NCI-H524 treated with DMSO at 0.1 percent for 48 hours (cell line): Measurements from ENCODE around the gene ST6GALNAC2.
"Not testable (repeated sequence)": the region's sequence is repeated elsewhere in the genome, so short reads cannot be mapped to it uniquely, and the experiment has no call there.

Source experiments
- DNase-seq: peaks from one replicate; lab custom pipeline; 2025; lab: John Stamatoyannopoulos, UW

ST6GALNAC2 gene

DNA sequence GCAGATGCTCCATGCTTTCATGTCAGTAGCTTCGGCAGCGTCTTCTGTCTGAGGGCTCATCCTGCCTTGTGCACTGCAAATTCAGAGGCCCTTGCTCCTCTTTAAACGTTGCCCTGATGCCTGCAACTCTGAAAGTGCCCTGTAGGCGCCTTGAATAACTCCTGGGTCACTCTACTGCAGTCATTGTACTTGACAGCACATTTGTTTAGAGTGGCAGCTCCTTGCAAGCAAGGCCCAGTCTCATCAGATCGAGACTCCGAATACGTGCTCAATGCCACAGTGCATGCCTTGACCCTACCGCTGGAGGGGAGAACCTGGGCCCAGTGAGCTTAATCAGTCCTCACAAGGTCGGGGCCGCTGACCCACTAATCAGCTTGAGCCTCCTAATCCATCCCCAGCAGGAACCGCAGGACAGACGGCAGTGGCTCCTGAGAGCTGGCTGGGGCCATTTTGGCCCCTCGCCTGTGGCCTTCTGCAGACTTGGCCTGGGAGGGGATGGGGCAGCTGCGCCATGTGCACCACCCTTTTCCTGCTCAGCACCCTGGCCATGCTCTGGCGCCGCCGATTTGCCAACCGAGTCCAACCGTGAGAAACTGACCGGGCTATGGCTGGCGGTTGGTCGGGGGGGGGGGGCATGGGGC, 45.9 kb downstream of the ST6GALNAC2 start, which contains the start of gene PRCD:
TSS of gene PRCD (plus strand) at position 414 of the 641 bp plus-strand sequence. CDS start at position 512, 98 bp downstream.
- DNase-seq: no peak

DNA sequence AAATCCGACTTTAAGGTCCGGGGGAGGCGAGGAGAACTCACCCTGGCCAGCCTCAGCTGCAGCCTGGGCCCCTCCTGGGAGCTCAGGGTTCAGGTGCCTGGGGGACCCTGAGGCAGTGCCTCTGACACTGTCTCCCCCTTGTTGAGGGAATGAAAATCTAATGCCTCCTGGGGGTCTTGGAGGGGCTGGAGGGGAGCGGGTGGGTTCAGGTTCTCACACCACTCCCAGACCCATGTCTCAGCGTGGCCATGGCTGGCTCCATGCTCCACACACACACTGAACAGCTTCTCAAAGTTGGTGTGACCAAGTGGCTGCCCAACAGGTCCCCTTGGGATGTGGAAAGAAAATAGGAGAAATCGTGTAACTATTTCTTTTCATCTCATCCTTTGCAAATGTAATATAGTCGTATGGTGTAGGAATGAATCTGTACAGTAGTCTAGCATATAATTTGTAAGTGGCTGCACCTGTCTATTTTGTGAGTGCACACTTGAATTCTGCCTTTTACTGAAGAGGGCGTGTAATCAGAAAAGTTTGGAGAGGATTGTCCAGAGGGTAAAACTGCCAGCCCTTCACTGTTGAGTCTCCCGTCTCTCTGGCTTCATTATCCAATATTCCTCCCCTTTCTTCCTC, 46.6 kb downstream of the ST6GALNAC2 start:
- no peak for DNase-seq

GRCh38 chr17:76538281-76538931, 47.3 kb downstream of the ST6GALNAC2 start:
- no peak for DNase-seq

- DNase-seq: no peak
Observed at GRCh38 chr17:76537578-76538280, 47.9 kb downstream of the ST6GALNAC2 start, which contains the start of gene CYGB. CYGB (minus strand) TSS chr17:76537709; CDS start chr17:76537542, 167 bp downstream.

DNA sequence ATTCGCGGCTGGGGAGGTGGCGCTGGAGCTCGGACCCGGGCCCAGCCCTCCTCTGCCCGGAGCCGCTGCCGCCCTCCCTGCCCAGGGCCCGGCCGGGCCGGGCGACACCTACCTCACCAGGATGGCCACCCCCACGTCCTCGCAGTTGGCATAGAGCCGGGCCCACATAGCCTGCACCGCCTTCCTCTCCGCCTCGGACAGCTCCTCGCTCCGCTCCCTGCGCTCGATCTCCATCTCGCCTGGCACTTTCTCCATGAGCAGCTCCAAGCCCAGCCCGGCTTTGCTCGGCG, 48.4 kb downstream of the ST6GALNAC2 start:
- DNase-seq: no peak

DNA sequence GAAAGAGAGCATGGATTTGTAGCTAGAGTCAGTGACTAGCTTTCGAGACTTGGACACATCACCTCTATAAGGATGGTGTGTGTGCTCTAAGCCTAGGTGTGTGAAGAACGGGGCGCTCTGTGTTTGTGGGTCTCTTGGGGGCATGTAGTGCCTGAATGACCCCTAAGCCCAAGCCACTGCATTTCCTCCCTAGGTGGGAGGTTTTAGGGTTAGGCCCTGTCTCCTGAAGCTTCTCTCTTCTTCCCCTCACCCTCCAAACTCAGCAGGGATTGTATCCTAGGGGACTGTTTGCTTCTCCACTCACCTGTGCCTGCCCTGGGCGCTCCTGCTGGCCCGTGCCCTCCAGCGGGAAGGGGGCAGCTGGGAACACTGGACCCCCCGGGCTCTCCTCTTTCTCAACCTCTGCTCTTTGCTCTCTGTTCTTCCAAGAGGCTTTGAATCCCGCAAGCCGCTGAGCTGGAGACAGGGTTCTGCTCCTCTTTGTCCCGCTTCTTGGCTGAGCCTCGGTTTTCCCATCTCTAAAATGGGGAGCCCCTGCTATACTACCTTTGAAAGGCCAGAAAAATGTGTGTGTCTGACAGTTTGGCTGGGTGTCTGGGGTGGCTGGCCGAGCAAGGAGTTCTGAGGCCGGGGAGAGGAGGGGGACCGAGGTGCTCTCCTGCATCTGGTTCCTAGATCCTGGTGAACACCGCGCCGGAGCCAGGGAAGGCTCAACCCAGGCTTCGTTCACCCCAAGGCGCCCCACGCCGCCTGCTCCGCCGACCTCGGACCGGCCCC, 49.0 kb downstream of the ST6GALNAC2 start:
- no peak for DNase-seq

DNA sequence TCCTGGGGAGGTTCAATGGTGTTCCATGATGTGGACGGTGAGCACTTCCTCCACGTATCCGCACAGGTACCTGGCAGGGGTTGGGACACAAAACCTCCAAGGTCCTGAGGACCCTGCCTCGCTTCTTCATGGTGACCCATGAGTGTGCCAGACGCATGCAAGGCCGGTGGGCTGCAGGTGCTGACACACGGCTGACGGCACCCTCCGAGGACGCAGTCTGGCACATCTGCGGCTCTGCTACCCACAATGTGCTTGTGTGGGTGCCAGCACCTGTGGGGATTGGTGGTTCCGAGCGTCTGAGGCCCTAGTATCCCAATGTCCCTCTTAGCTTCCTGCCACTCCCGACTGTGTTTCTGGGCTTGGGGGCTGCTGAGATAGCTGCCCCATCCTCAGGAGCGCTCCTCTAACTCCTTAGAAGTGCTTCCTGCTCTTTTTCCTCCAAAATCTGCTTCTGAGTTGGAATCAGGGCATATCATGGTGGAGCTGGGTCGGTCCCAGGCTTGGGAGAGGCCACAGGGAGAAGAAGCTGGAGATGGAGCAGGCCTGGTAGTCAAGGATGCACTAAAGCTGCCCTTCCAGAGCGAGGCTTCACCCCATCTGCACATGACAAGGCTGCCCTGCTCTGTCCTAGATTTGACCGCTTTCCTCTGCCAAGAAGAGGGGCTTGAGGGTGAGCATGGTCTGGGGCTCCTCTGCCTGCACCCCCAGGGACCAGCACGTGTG, 49.7 kb downstream of the ST6GALNAC2 start:
- DNase-seq: no peak

- DNase-seq: no peak
Observed at GRCh38 chr17:76534831-76535732, 50.6 kb downstream of the ST6GALNAC2 start.

GRCh38 chr17:76533640-76534359, 51.9 kb downstream of the ST6GALNAC2 start:
- DNase-seq: not testable (repeated sequence)

- no peak for DNase-seq
Observed at GRCh38 chr17:76532072-76532651, 53.5 kb downstream of the ST6GALNAC2 start.

- no peak for DNase-seq
Observed at GRCh38 chr17:76531486-76532038, 54.1 kb downstream of the ST6GALNAC2 start.

DNA sequence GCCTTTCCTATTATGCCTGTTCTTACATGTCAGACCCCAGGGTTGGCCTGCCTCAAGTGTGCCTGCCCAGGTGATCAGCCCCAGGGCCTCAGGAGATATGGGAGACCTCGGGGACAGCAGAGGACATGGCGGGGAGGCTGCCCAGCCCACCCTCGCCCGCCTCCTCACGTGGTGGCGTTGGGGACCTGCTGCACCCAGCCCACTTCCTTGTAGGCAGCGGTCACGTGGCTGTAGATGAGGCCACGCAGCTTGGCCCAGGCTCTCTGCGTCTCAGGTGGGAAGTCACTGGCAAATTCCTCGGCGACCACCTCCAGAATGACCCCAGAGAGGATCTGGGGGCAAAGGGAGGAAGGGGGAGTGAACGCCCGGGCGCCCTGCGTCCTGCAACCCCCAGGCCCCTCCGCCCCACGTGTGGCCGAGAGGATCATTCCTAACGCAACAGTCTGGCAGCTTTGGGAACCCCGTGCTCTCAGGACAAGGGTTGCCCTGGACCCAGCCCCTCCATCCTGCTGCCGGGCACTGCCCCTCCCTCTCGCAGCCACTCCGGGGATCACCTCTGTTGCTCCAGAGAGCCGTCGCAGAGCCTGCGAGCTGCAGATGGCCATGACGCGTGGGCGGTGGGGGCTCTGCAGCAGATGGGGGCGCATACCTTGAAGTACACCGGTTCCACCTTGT, 54.7 kb downstream of the ST6GALNAC2 start:
- DNase-seq: no peak

- DNase-seq: no peak
Observed at GRCh38 chr17:76530095-76530723, 55.5 kb downstream of the ST6GALNAC2 start.

DNA sequence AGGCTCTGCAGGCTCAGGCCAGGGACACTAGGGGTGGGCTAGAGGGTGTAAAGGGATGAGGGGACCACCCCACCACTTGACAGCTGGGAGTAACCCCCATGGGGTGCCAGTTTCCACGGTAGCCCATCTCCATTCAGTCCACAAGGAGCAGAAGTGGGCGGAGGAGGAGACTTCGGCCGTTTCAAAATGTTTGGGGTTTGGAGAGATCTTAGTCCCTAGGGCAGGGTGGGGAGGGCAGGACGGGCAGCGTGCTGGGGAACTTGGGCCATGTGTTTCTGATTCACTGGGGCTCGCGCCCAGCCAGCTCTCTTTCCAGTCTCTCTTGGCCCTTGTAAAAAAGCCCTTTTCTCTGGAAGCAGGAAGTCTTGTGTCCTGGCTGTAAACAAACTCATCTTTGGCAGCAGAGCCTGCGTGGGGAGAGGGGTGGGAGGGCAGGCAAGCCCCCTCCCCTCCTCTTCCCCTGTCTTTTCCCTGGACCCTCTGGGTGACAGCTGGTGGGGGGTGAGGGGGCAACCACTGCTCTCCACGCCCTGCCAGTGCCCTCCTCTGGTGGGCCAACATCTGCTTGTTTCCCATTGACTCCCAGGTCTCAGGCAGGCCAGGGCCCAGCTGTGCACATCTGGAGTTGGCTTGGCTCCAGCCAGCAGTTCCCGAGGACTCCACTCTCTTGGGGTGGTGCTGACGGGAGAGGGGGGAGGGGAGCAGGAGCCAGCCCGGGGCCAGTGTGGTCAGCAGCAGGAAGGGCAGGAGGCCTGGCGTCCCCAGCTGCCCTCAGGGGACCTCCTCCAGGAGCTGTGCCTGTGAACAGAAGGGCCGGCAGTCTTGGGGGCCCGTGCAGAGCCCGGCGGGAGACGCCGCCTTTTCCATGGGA, 56.2 kb downstream of the ST6GALNAC2 start:
- DNase-seq: no peak

- DNase-seq: no peak
Observed at GRCh38 chr17:76528528-76529223, 57.0 kb downstream of the ST6GALNAC2 start.

DNA sequence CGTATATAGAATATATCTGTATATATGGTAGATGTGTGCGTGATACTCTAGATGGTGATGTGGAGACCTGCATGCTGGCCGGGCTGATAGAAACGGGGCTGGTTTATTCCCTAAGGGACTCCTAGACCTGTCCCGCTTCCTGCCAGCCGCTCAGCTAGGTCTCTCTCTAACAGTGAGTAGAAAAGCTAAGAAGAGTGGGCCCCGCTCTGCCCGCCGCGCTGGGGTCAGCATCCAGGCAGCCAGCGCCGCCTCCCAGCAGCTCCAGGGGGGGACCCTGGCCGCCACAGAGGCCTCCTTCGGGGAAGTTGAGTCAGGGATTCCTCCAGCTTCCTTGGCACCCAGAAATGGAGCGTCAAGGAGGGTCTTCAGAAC, 57.5 kb downstream of the ST6GALNAC2 start:
- no peak for DNase-seq
